ENCODE results near the gene SPC25. TPM values are rescaled to one million over a fixed set of nuclear protein-coding genes. Genes with fewer than 3 reads are reported as not detected.

Gene SPC25
- total and polyA plus RNA-seq, 10 of the 15 experiments (the other 5 are each of a cell fraction or from before 2014, with no cell fraction given), result 18.7 to 61.5 (median 32.0) TPM

DNA sequence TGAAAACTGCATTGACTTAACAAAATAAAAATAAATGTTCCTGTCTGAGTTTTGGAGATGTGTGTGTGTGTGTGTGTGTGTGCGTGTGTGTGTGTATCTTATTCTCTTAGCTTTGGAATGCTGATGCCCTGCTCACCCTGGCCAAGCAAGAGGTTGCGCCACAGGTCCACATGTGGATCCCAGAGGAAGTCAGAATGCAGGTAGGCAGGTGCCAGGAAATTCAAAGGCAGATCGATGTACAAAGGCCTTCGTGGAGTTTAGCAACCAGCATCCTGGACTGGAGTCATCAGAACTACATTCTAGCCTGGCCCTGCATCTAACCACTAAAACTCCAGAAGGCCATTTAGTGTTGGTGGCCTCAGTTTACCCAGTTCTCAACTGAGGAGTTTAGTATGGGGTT is 23.3 kb upstream of the SPC25 start (continued):
- TF ChIP-seq, protein P1, sequence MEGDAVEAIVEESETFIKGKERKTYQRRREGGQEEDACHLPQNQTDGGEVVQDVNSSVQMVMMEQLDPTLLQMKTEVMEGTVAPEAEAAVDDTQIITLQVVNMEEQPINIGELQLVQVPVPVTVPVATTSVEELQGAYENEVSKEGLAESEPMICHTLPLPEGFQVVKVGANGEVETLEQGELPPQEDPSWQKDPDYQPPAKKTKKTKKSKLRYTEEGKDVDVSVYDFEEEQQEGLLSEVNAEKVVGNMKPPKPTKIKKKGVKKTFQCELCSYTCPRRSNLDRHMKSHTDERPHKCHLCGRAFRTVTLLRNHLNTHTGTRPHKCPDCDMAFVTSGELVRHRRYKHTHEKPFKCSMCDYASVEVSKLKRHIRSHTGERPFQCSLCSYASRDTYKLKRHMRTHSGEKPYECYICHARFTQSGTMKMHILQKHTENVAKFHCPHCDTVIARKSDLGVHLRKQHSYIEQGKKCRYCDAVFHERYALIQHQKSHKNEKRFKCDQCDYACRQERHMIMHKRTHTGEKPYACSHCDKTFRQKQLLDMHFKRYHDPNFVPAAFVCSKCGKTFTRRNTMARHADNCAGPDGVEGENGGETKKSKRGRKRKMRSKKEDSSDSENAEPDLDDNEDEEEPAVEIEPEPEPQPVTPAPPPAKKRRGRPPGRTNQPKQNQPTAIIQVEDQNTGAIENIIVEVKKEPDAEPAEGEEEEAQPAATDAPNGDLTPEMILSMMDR (IDR thresholded peaks at IDR 0.05 in 2 of 3, conservative IDR thresholded peaks at IDR 0.05 in 1 of 3; ENCODE audit: control insufficient read depth in 2 of 3, extremely low read depth in 1 of 3, insufficient read depth in 1 of 3, low read depth in 3 of 3, low read length in 3 of 3), result no peak
- TF ChIP-seq NR2C2 (IDR thresholded peaks at IDR 0.05; ENCODE audit: borderline replicate concordance, control insufficient read depth, insufficient read length, low read depth) (no peak), ZZZ3 (IDR thresholded peaks at IDR 0.05; ENCODE audit: control insufficient read depth, insufficient read length, low read depth) (no peak), STAT3 (IDR thresholded peaks at IDR 0.05; ENCODE audit: low read depth, low read length) (no peak), SREBF2 (IDR thresholded peaks at IDR 0.05; ENCODE audit: low read length) (no peak), NFIC (IDR thresholded peaks at IDR 0.05; ENCODE audit: low read depth, low read length) (no peak), ZNF207 (IDR thresholded peaks at IDR 0.05; ENCODE audit: borderline replicate concordance) (no peak)

DNA sequence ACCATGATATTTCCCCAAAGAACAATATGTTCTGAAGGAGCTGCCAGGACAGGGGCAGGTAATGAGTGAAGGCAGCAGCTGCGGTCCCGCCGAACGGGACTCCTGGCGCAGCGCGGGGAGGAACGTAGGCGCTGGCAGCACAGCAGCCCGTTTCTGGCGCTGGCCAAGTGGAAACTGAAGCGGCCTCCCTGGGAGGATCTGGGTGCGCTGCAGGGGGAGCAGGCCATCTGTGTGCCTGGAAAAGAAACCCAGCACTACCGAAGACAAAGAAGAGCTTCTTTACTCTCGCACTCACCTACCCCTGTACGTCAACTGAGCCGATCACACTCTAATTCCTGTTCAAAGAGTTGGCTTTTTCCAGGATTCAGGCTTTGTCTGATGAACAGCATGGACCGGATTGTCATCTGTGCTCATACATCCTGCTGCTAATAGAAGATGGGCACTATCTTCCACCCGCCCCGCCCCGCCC is 22.7 kb upstream of the SPC25 start:
- DNase-seq (ENCODE audit: low read depth, low spot score) (no peak), ATAC-seq (no peak), FAIRE-seq (no peak)
- Histone ChIP-seq H3K4me1 (ENCODE audit: control insufficient read depth, insufficient read depth, low read length) (no peaks in the 10 kb centered on the region), H4K20me1 (ENCODE audit: control insufficient read depth, insufficient read depth) (no peaks in the 10 kb centered on the region), H2AFZ (ENCODE audit: control insufficient read depth, low read depth, low read length) (no peak overlapping the region), H3K27me3 (replicated peaks in 1 of 2; ENCODE audit: control insufficient read depth in 2 of 2, insufficient read depth in 2 of 2, low read length in 1 of 2) (peaks cover 5 to 11% of the 10 kb centered on the region in 2 experiments; a peak in 3 of 4 replicates), H3K79me2 (ENCODE audit: control insufficient read depth, insufficient read depth, low read length) (no peaks in the 10 kb centered on the region), H3K27ac (ENCODE audit: control insufficient read depth, insufficient read depth) (no peak overlapping the region), H3K9ac (ENCODE audit: control insufficient read depth, insufficient read depth, low read length) (no peak overlapping the region), H3K9me3 (replicated peaks; ENCODE audit: control insufficient read depth, insufficient read depth, low read length) (no peaks in the 10 kb centered on the region), H3K36me3 (ENCODE audit: control insufficient read depth in 2 of 2, insufficient read depth in 2 of 2, low read length in 1 of 2) (no peaks in the 10 kb centered on the region), H3K4me2 (ENCODE audit: control insufficient read depth, insufficient read depth) (no peak overlapping the region), H3K4me3 (no peak overlapping the region)
- SMC1A ChIA-PET (ENCODE audit: uncharacterized antibody, unreplicated experiment), result no interaction called here
- BruUV-seq (replicated peaks), result no TSS peak
- POLR2A ChIA-PET, result interaction anchor here (0.7 kb wide), 1 partner anchor 150 kb away, joined by 4 read pairs; no protein-coding TSS in a partner anchor
- 26% methylated on average over 21 of the region's 21 CpGs for WGBS (ENCODE audit: insufficient coverage, insufficient replicate concordance, low lambda C conversion rate, missing lambda C conversion rate)
- in situ Hi-C loops (cut with MboI) (loop anchor here (5.0 kb wide), 1 partner anchor 566 kb away; no protein-coding TSS in a partner anchor), intact Hi-C loops (cut with micrococcal nuclease; ENCODE audit: unreplicated experiment) (no loop called here)
- CTCF ChIA-PET, result interaction anchor here (0.6 to 0.8 kb wide), 2 partner anchors 9 to 138 kb away, joined by 3 to 4 read pairs; no protein-coding TSS in a partner anchor
- RAD21 ChIA-PET (ENCODE audit: unreplicated experiment), result no interaction called here
- TF ChIP-seq, protein P2, sequence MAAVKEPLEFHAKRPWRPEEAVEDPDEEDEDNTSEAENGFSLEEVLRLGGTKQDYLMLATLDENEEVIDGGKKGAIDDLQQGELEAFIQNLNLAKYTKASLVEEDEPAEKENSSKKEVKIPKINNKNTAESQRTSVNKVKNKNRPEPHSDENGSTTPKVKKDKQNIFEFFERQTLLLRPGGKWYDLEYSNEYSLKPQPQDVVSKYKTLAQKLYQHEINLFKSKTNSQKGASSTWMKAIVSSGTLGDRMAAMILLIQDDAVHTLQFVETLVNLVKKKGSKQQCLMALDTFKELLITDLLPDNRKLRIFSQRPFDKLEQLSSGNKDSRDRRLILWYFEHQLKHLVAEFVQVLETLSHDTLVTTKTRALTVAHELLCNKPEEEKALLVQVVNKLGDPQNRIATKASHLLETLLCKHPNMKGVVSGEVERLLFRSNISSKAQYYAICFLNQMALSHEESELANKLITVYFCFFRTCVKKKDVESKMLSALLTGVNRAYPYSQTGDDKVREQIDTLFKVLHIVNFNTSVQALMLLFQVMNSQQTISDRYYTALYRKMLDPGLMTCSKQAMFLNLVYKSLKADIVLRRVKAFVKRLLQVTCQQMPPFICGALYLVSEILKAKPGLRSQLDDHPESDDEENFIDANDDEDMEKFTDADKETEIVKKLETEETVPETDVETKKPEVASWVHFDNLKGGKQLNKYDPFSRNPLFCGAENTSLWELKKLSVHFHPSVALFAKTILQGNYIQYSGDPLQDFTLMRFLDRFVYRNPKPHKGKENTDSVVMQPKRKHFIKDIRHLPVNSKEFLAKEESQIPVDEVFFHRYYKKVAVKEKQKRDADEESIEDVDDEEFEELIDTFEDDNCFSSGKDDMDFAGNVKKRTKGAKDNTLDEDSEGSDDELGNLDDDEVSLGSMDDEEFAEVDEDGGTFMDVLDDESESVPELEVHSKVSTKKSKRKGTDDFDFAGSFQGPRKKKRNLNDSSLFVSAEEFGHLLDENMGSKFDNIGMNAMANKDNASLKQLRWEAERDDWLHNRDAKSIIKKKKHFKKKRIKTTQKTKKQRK (IDR thresholded peaks at IDR 0.05; ENCODE audit: low read depth, low read length), result no peak
- TF ChIP-seq, protein P3, sequence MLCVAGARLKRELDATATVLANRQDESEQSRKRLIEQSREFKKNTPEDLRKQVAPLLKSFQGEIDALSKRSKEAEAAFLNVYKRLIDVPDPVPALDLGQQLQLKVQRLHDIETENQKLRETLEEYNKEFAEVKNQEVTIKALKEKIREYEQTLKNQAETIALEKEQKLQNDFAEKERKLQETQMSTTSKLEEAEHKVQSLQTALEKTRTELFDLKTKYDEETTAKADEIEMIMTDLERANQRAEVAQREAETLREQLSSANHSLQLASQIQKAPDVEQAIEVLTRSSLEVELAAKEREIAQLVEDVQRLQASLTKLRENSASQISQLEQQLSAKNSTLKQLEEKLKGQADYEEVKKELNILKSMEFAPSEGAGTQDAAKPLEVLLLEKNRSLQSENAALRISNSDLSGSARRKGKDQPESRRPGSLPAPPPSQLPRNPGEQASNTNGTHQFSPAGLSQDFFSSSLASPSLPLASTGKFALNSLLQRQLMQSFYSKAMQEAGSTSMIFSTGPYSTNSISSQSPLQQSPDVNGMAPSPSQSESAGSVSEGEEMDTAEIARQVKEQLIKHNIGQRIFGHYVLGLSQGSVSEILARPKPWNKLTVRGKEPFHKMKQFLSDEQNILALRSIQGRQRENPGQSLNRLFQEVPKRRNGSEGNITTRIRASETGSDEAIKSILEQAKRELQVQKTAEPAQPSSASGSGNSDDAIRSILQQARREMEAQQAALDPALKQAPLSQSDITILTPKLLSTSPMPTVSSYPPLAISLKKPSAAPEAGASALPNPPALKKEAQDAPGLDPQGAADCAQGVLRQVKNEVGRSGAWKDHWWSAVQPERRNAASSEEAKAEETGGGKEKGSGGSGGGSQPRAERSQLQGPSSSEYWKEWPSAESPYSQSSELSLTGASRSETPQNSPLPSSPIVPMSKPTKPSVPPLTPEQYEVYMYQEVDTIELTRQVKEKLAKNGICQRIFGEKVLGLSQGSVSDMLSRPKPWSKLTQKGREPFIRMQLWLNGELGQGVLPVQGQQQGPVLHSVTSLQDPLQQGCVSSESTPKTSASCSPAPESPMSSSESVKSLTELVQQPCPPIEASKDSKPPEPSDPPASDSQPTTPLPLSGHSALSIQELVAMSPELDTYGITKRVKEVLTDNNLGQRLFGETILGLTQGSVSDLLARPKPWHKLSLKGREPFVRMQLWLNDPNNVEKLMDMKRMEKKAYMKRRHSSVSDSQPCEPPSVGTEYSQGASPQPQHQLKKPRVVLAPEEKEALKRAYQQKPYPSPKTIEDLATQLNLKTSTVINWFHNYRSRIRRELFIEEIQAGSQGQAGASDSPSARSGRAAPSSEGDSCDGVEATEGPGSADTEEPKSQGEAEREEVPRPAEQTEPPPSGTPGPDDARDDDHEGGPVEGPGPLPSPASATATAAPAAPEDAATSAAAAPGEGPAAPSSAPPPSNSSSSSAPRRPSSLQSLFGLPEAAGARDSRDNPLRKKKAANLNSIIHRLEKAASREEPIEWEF (IDR thresholded peaks at IDR 0.05; ENCODE audit: insufficient replicate concordance, low read depth, low read length), result no peak
- TF ChIP-seq STAT1 (conservative IDR thresholded peaks at IDR 0.05) (no peak), MTA2 (IDR thresholded peaks at IDR 0.05; ENCODE audit: low read depth) (no peak), NFYA (IDR thresholded peaks at IDR 0.05; ENCODE audit: borderline replicate concordance, low read depth, low read length) (no peak), HDGF (IDR thresholded peaks at IDR 0.05) (no peak)
